C4-2B (cell line): ENCODE results near the gene PPP1R1C.

Source experiments
- H3K27ac ChIP-seq: fragments of 450-650 bp; 2 replicates; pipeline ENCODE4 v1.5.1; 2017
- CTCF ChIP-seq: fragments of 450-650 bp; conservative IDR thresholded peaks from 2 replicates; pipeline ENCODE4 v1.5.1; 2017; ENCODE audit warnings: mild to moderate bottlenecking
- ZFX ChIP-seq: fragments of 450-650 bp; IDR thresholded peaks from 2 replicates; pipeline ENCODE4 v1.6.1; 2017

Gene PPP1R1C

GRCh38 chr2:181973171-181973783 lies 12.4 kb upstream of the PPP1R1C start:
- TF ChIP-seq CTCF (no peak), ZFX (no peak)
- H3K27ac ChIP-seq = no peak overlapping the region

- no peak for TF ChIP-seq ZFX
- no peak for TF ChIP-seq CTCF
- H3K27ac ChIP-seq = no peak overlapping the region
Observed at GRCh38 chr2:181977661-181978350, 7.8 kb upstream of the PPP1R1C start.

- TF ChIP-seq CTCF = no peak
- no peak for TF ChIP-seq ZFX
- no peak overlapping the region for H3K27ac ChIP-seq
Observed at GRCh38 chr2:181978351-181979150, 7.1 kb upstream of the PPP1R1C start.

- no peak for TF ChIP-seq CTCF
- no peak for TF ChIP-seq ZFX
- H3K27ac ChIP-seq = no peak overlapping the region
Observed at GRCh38 chr2:181984060-181984459, 1.6 kb upstream of the PPP1R1C start.

- H3K27ac ChIP-seq = no peak overlapping the region
- TF ChIP-seq ZFX (no peak), CTCF (no peak)
Observed at GRCh38 chr2:181984814-181985631, 630 bp upstream of the PPP1R1C start.

- H3K27ac ChIP-seq = no peak overlapping the region
- TF ChIP-seq CTCF (no peak), ZFX (no peak)
Observed at GRCh38 chr2:181988154-181988924, 2.7 kb downstream of the PPP1R1C start.
